ENCODE results near the gene GTPBP2. TPM values are rescaled to one million over a fixed set of nuclear protein-coding genes. Genes with fewer than 3 reads are reported as not detected.
A peak's percentile ranks its signal among the peaks of the same experiment; 100 is the strongest.

The GTPBP2 gene
- total and polyA plus RNA-seq, 2 of the 13 experiments (the other 11 are each of a cell fraction or from before 2014, with no cell fraction given), result 26.9 to 88.2 TPM

- TF ChIP-seq U2AF2 (IDR thresholded peaks at IDR 0.05; ENCODE audit: low read depth, low read length) (no peak), AKNA (CRISPR knock-in tag; IDR thresholded peaks at IDR 0.05; ENCODE audit: borderline replicate concordance) (no peak), GFI1 (CRISPR knock-in tag; IDR thresholded peaks at IDR 0.05; ENCODE audit: borderline replicate concordance) (peak; percentile 19; the same call in 1 of the 2 replicates), MIER2 (CRISPR knock-in tag; IDR thresholded peaks at IDR 0.05) (peak; percentile 10; the same call in 1 of the 2 replicates), ZNF704 (CRISPR knock-in tag; IDR thresholded peaks at IDR 0.05; ENCODE audit: borderline replicate concordance) (no peak), ZBTB14 (CRISPR knock-in tag; IDR thresholded peaks at IDR 0.05) (no peak), ATF6 (CRISPR knock-in tag; conservative IDR thresholded peaks at IDR 0.05) (no peak), TOE1 (CRISPR knock-in tag; IDR thresholded peaks at IDR 0.05) (0 out of 2 replicates have a peak, but pooled peaks have one; percentile 72), SETDB1 (CRISPR knock-in tag; IDR thresholded peaks at IDR 0.05; ENCODE audit: borderline replicate concordance) (no peak), RNF219 (CRISPR knock-in tag; IDR thresholded peaks at IDR 0.05) (no peak), KLF6 (CRISPR knock-in tag; IDR thresholded peaks at IDR 0.05) (no peak), HMGXB4 (CRISPR knock-in tag; IDR thresholded peaks at IDR 0.05; ENCODE audit: borderline replicate concordance in 1 of 2, low read depth in 1 of 2) (peak; percentile 88), ZNF337 (CRISPR knock-in tag; IDR thresholded peaks at IDR 0.05; ENCODE audit: borderline replicate concordance, low read depth) (no peak)
Observed at GRCh38 chr6:43668151-43669028, 39.3 kb upstream of the GTPBP2 start (continued).
